AG04449 (cell line): ENCODE data around the gene PPAN.

ENCODE experiments used
- CTCF ChIA-PET: fragments of 350-600 bp; formaldehyde crosslinking; extraction: SDS; loops from one replicate; lab custom pipeline; 2021; ENCODE audit warnings: antibody characterized with exemption; lab: Yijun Ruan, JAX
- POLR2A ChIA-PET: fragments of 400-600, 350-600 bp; formaldehyde crosslinking; extraction: SDS; loops from one replicate; lab custom pipeline; 2020; ENCODE audit warnings: antibody characterized with exemption, inconsistent platforms; lab: Yijun Ruan, JAX
- DNase-seq: peaks from one replicate; pipeline ENCODE4 v3.0.0-alpha.2; 2010; ENCODE audit warnings: low read depth, low spot score
- H3K4me3 ChIP-seq: 2 replicates; pipeline ENCODE4 v1.5.1; 2011; ENCODE audit warnings: low read depth, mild to moderate bottlenecking, control low read depth, low read length
- CTCF ChIP-seq: IDR thresholded peaks from one replicate; pipeline ENCODE4 v1.5.1; 2011; ENCODE audit warnings: mild to moderate bottlenecking, moderate library complexity, low read length, control low read depth, inconsistent platforms; ENCODE audit not compliant: insufficient read depth; ENCODE audit errors: missing control alignments

PPAN gene

DNA sequence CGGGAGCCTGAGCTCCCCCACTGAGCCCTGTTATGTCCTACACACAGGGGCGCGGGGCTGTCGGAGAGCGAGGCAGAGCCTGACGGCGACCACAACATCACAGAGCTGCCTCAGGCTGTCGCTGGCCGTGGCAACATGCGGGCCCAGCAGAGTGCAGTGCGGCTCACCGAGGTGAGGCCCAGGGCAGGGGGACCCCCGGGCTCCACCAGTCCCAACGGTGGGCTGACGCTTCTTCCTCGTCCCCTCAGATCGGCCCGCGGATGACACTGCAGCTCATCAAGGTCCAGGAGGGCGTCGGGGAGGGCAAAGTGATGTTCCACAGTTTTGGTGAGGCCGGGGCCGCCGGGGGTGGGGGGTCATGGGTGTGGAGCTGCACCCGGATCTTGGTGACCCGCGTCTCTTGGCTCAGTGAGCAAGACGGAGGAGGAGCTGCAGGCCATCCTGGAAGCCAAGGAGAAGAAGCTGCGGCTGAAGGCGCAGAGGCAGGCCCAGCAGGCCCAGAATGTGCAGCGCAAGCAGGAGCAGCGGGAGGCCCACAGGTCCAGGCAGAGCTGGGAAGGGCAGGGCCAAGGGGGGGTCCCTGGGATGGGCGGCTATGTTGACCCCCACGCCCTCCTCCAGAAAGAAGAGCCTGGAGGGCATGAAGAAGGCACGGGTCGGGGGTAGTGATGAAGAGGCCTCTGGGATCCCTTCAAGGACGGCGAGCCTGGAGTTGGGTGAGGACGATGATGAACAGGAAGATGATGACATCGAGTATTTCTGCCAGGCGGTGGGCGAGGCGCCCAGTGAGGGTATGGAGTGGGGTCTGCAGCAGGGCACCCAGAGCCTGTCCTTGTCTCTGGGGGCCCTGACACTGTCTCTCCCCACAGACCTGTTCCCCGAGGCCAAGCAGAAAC lies 4.2 kb downstream of the PPAN start:
- no peak for TF ChIP-seq CTCF
- POLR2A ChIA-PET = interaction anchor here (0.5 to 0.7 kb wide), 3 partner anchors 10 to 182 kb away, joined by 3 to 4 read pairs (median 4); no protein-coding TSS in a partner anchor
- CTCF ChIA-PET = interaction anchor here (0.9 to 6.1 kb wide), 6 partner anchors 8 to 180 kb away, joined by 3 to 93 read pairs (median 6); partner anchors contain the start of gene EIF3G
- no peak for DNase-seq
- H3K4me3 ChIP-seq = no peak overlapping the region

- DNase-seq = no peak
- H3K4me3 ChIP-seq = no peak overlapping the region
Observed at GRCh38 chr19:10110972-10111317, 4.8 kb downstream of the PPAN start.

GRCh38 chr19:10111405-10111811 lies 5.2 kb downstream of the PPAN start, which contains the start of gene P2RY11:
Gene P2RY11, plus strand, starts transcription at chr19:10111693. Its CDS starts 29 bp downstream, at chr19:10111722.
- POLR2A ChIA-PET = interaction anchor here (0.7 kb wide), 2 partner anchors 15 to 153 kb away, joined by 3 to 4 read pairs; no protein-coding TSS in a partner anchor
- CTCF ChIA-PET = interaction anchor here (2.9 kb wide), 1 partner anchor 10 kb away, joined by 11 read pairs; no protein-coding TSS in a partner anchor
- H3K4me3 ChIP-seq = no peak within 1 kb of the TSS
- no peak for TF ChIP-seq CTCF
- no peak for DNase-seq

More at GRCh38 chr19:10110972-10111317, 4.8 kb downstream of the PPAN start:
- CTCF ChIA-PET = interaction anchor here (1.5 to 6.1 kb wide), 2 partner anchors 8 to 180 kb away, joined by 6 to 93 read pairs; partner anchors contain the start of gene EIF3G
- POLR2A ChIA-PET = interaction anchor here (0.7 kb wide), 1 partner anchor 15 kb away, joined by 3 read pairs; no protein-coding TSS in a partner anchor
- TF ChIP-seq CTCF = no peak

DNA sequence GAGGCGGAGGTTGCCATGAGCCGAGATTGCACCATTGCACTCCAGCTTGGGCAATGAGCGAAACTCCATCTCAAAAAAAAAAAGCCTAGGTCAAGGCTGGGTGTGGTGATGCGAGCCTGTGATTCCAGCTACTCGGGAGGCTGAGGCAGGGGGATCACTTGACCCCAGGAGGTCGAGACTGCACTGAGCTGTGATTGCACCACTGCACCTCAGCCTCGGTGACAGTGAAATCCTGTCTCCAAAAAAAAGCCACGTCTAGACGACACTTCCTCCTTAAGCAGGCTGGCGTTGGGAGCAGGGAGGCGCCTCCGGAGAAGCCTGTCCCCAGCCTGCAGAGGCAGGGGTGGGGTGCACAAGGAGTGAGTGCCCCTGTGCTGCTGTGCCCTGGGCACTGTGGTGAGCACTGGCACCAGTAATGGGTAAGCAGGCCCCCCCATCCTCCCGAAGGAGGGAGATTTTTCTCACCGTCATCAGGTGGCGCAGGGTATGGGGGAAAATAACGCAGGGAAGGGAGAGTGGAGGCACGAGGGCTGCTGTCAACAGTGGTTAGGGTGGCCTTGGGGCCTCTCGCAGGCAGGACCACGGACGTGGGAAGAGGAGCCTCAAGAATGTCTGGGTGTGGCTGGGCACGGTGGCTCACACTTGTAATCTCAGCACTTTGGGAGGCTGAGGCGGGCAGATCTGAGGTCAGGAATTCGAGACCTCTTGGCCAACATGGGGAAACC lies 6.0 kb downstream of the PPAN start:
- no peak for DNase-seq
- TF ChIP-seq CTCF = no peak
- ChIA-PET POLR2A (interaction anchor here (0.7 kb wide), 1 partner anchor 154 kb away, joined by 4 read pairs; no protein-coding TSS in a partner anchor), CTCF (interaction anchor here (0.8 to 7.6 kb wide), 5 partner anchors 9 to 181 kb away, joined by 3 to 51 read pairs (median 4); no protein-coding TSS in a partner anchor)
- no peak overlapping the region for H3K4me3 ChIP-seq

DNA sequence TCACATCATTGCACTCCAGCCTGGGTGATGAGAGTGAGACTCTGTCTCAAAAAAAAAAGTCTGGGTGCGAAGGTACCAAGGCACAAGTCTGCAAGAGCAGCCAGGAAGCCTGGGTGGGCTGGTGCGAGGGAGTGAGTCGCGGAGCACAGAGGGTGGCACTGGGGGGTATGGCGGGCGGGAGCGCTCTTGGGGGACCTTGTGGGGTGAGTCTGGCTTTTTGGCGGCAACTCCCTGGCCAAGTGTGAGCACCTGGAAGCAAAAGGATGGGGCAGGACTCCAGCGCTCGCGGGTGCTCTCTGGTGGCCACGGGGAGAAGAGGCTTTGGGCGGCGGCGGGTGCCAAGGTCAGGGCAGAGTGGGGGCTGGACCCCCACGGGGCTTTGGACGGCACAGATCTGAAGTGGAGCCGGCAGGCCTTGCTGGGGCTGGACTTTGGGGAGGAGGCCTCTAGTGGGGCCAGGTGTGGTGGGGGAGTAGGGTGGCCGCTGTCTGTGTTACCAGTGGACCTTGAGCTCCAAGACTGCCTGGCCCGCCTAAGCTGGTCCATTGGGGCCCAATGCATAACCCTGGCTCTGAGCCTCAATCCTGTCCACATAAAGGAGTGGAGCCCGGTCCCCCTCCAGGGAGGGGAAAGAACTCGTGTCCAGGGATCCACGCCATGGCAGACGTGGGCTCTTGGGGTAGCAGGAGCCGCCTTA lies 6.9 kb downstream of the PPAN start:
- ChIA-PET POLR2A (interaction anchor here (1.0 to 1.8 kb wide), 2 partner anchors 15 to 137 kb away, joined by 3 to 5 read pairs; no protein-coding TSS in a partner anchor), CTCF (interaction anchor here (0.8 to 7.6 kb wide), 5 partner anchors 8 to 182 kb away, joined by 3 to 51 read pairs (median 4); no protein-coding TSS in a partner anchor)
- TF ChIP-seq CTCF = peak; percentile 81
- no peak for DNase-seq
- no peak overlapping the region for H3K4me3 ChIP-seq
